Non-pigmented ciliary epithelial cell (primary cell): Measurements from ENCODE around the gene TLR5.

Experiments
- DNase-seq: peaks from one replicate; pipeline ENCODE4 v3.0.0-alpha.2; 2010; ENCODE audit warnings: low read depth

Gene TLR5

GRCh38 chr1:223068900-223069665, 74.0 kb downstream of the TLR5 start:
- DNase-seq, result no peak

GRCh38 chr1:223067914-223068313, 75.1 kb downstream of the TLR5 start:
- no peak for DNase-seq

GRCh38 chr1:223066415-223066814, 76.6 kb downstream of the TLR5 start:
- DNase-seq, result no peak

- no peak for DNase-seq
These were observed 80.9 kb downstream of the TLR5 start for GRCh38 chr1:223062177-223062576.

GRCh38 chr1:223059526-223059925, 83.5 kb downstream of the TLR5 start:
- DNase-seq, result no peak
